GM21786 (cell line): ENCODE data around the gene TSR1.

Experiments used
- ATAC-seq: cut with Tn5 transposase; IDR thresholded peaks from one replicate; pipeline ENCODE4 v1.9.1; 2021; ENCODE audit not compliant: unreplicated experiment

The TSR1 gene

DNA sequence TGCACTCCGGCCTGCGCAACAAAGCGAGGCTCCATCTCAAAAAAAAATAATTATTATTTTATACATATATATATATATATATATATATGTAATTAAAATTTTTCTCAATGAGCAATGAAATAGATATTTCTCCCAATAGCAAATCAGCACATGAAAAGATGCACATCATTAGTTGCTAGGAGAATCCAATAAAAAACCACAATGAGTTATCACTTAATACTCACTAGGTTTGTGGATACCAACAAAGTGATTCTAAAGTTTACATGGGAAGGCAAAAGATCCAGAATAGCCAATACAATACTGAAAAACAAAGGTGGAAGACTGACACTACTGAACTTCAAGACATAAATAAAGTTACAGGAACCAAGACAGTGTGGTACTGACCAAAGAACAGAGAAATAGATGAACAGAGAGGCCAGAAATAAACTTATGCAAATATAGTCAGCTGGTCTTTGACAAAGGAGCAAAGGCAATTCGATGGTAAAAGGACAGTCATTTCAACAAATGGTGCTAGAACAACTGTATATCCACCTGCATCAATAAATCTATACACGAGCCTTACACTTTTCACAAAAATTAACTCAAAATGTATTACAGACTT, 46.3 kb downstream of the TSR1 start:
- no peak for ATAC-seq

GRCh38 chr17:2283302-2283701, 53.0 kb downstream of the TSR1 start:
- ATAC-seq, result no peak

GRCh38 chr17:2282297-2282873, 53.9 kb downstream of the TSR1 start:
- ATAC-seq, result no peak

DNA sequence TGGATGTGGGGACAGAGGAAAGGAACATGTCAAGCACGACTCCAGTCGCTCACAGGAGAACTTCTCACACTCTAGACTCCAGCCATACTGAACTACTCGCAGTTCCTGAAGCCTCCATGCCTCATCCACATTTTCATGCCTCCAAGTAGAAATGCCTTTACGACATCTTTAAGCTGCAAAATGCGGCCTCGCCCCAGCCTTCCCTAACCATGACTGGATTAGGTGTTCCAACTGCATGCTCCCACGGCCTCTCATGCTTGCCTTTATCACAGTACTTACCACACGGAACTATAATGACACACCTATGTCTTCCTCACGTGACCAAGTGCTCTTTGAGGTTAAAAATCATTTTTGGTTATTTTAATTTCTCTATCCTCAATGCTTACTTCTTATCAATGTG, 56.5 kb downstream of the TSR1 start:
- no peak for ATAC-seq

DNA sequence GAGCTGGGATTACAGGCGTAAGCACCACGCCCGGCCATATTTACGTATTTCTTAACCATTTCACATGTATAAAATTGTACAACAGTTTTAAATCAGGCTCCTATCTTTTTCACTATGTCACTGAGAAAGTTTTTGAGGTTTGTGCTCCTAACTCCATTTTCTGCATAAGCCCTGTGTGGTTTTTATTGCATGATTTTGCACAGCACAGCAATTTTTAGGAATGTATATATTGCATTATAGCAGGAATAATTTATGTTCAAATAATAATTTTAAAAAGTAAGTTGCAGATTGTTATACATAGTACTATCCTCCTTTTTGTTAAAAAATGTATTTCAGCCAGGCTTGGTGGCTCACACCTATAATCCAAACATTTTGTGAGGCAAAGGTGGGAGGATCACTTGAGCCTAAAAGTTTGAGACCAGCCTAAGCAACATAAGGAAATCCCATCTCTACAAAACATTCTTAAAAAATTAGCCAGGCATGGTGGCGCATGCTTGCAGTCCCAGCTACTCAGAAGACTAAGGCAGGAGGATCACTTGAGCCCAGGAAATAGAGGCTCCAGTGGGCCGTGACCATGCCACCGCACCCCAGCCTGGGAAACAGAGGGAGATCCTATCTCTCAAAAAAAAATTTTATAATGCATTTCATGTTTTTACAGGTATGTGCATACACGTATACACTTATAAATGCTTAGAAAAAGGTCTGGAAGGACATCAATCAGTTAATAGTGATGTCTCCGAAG, 58.7 kb downstream of the TSR1 start:
- ATAC-seq, result no peak

DNA sequence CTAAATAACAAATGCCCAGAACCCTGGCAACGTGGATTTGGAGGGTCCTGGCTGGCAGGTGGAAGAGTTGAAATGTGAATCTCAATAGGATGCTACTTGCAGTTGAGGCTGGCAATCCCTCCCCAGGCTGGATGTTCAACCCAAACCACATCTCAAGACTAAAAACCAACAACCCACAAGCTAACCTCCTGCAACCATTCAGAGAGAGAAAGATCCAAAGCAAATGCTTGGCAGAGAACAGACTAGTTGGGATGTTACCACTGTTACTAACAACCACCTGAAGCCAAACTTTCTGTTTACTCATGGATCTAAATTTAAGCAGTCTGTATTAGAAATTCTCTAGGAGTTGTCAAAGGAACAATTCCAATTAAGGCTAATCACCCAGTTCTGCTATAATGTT, 60.5 kb downstream of the TSR1 start:
- ATAC-seq, result no peak

DNA sequence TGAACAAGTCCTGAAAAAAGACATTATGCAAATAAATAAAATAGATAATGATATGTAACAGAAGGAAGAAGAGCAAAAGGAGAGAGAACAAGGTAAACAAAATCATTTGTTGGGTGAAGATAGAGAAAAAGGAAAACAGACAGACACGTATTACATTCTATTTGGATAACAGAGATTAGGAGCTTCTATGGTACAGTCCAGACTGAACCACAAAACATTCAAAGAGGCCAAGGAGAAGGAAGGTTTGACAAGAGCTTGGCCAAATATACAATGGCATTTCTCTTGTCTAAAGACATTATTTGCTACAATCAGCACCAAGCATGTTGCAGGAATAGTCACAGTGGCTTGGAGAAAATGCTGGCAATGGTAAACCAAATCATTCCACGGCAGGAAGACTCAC, 61.8 kb downstream of the TSR1 start:
- no peak for ATAC-seq
